Measurements from ENCODE around the gene FIBIN.

- TF ChIP-seq POLR2A (IDR thresholded peaks at IDR 0.05; ENCODE audit: low read depth, low read length): no peak
- no peak for TF ChIP-seq CTCF (IDR thresholded peaks at IDR 0.05; ENCODE audit: extremely low read depth in 1 of 2, insufficient read depth in 1 of 2, low read depth in 1 of 2, low read length in 2 of 2)
- no peak for TF ChIP-seq FOS (IDR thresholded peaks at IDR 0.05; ENCODE audit: borderline replicate concordance, insufficient read depth, low read length)
- TF ChIP-seq EZH2 (IDR thresholded peaks at IDR 0.05; ENCODE audit: borderline replicate concordance, low read depth, low read length, severe bottlenecking): no peak
- no peak for TF ChIP-seq POLR2AphosphoS5 (IDR thresholded peaks at IDR 0.05; ENCODE audit: insufficient read depth, low read depth, low read length)
These were observed 28.8 kb downstream of the FIBIN start for GRCh38 chr11:27022659-27023251.

All from endothelial cell of umbilical vein (primary cell).